Gastrocnemius medialis (tissue), 4 donors: Measurements from ENCODE around the gene NRCAM.

Source experiments
- CTCF ChIP-seq, 5 experiments: fragments of 450-650 bp in 3 of 5; fragments of 200-600 bp in 2 of 5; sonication (generic) in 2 of 5; IDR thresholded peaks in 4 of 5; conservative IDR thresholded peaks in 1 of 5; 1 replicate in 4 of 5; 2 replicates in 1 of 5; pipeline ENCODE4 v1.5.1; 2016 to 2019; ENCODE audit warnings: antibody characterized with exemption in 5 of 5, mild to moderate bottlenecking in 3 of 5, moderate library complexity in 3 of 5
- POLR2A ChIP-seq, 2 donors: fragments of 450-650 bp; IDR thresholded peaks; one replicate each; pipeline ENCODE4 v1.6.1; 2017; ENCODE audit warnings: antibody characterized with exemption in 2 of 2, mild to moderate bottlenecking in 2 of 2, moderate library complexity in 2 of 2

DNA sequence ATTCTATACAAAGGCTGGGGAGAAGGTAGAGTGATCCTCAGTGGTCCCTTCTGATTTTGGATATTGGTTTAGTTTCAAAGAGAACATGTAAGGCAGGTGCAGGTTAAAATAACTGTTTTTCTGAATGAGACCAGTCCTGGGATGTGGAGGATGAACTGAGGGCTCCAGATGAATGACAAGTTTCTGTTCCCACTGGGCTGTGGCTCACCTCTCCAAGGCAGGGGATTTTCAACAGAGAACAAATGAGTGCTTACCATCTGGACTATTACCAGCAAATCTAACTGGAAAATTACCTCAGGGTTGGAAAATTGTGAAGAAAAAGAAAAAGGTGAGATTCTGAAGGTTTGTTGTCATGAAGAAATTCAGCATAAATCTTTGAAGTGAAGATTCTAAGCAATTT is 334.1 kb downstream of the NRCAM start:
- no peak for TF ChIP-seq CTCF (IDR thresholded peaks at IDR 0.05 in 4 of 5, conservative IDR thresholded peaks at IDR 0.05 in 1 of 5)
- no peak for TF ChIP-seq POLR2A (IDR thresholded peaks at IDR 0.05)
